NCI-H748 (cell line): ENCODE measurements around the gene NCL.
A peak's percentile ranks its signal among the peaks of the same experiment; 100 is the strongest.

Source experiments
- DNase-seq: peaks from one replicate; lab custom pipeline; 2025; ENCODE audit not compliant: unreplicated experiment; lab: John Stamatoyannopoulos, UW

NCL gene

GRCh38 chr2:231463698-231464575 is at the start of gene NCL:
Gene NCL (minus strand): TSS chr2:231464484. CDS start chr2:231464353, 131 bp downstream.
- peak; percentile 92 for DNase-seq

- no peak for DNase-seq
Observed at GRCh38 chr2:231513746-231514224, 49.5 kb upstream of the NCL start.

GRCh38 chr2:231512222-231512621 is 47.9 kb upstream of the NCL start:
- DNase-seq: peak; percentile 15

- DNase-seq: no peak
Observed at GRCh38 chr2:231503766-231504165, 39.5 kb upstream of the NCL start.

- no peak for DNase-seq
Observed at GRCh38 chr2:231502596-231502995, 38.3 kb upstream of the NCL start.

- no peak for DNase-seq
Observed at GRCh38 chr2:231497651-231498050, 33.4 kb upstream of the NCL start.

- no peak for DNase-seq
Observed at GRCh38 chr2:231494669-231495068, 30.4 kb upstream of the NCL start.

- no peak for DNase-seq
Observed at GRCh38 chr2:231490801-231491200, 26.5 kb upstream of the NCL start.

GRCh38 chr2:231489990-231490389 is 25.7 kb upstream of the NCL start:
- no peak for DNase-seq

GRCh38 chr2:231488331-231488730 is 24.0 kb upstream of the NCL start:
- no peak for DNase-seq

GRCh38 chr2:231486851-231487596 is 22.7 kb upstream of the NCL start:
- no peak for DNase-seq

GRCh38 chr2:231483398-231484329 is 19.4 kb upstream of the NCL start:
- DNase-seq: no peak

GRCh38 chr2:231482806-231483391 is 18.6 kb upstream of the NCL start:
- DNase-seq: peak; percentile 43

- no peak for DNase-seq
Observed at GRCh38 chr2:231480781-231481180, 16.5 kb upstream of the NCL start.

GRCh38 chr2:231479455-231479854 is 15.2 kb upstream of the NCL start:
- no peak for DNase-seq

GRCh38 chr2:231476920-231477319 is 12.6 kb upstream of the NCL start:
- DNase-seq: no peak

- no peak for DNase-seq
Observed at GRCh38 chr2:231475965-231476364, 11.7 kb upstream of the NCL start.

GRCh38 chr2:231472816-231473215 is 8.5 kb upstream of the NCL start:
- DNase-seq: no peak

- DNase-seq: no peak
Observed at GRCh38 chr2:231470246-231470900, 6.1 kb upstream of the NCL start.

GRCh38 chr2:231469583-231469950 is 5.3 kb upstream of the NCL start:
- DNase-seq: no peak
